ENCODE results near the gene LRP1.

- TF ChIP-seq EZH2 (IDR thresholded peaks at IDR 0.05; ENCODE audit: borderline replicate concordance): no peak
- no peak for TF ChIP-seq CTCF (IDR thresholded peaks at IDR 0.05; ENCODE audit: poor library complexity)
- no peak for TF ChIP-seq EZH2phosphoT487 (IDR thresholded peaks at IDR 0.05; ENCODE audit: low read depth, severe bottlenecking, unreplicated experiment)
Measured at GRCh38 chr12:57201219-57201618, 72.9 kb downstream of the LRP1 start.
